Measurements from ENCODE around the gene NKTR. TPM values are rescaled to one million over a fixed set of nuclear protein-coding genes. Genes with fewer than 3 reads are reported as not detected.

The NKTR gene
- total and polyA plus RNA-seq, 9 of the 15 experiments (the other 6 are each of a cell fraction or from before 2014, with no cell fraction given): 19.7 to 123 (median 92.6) TPM

GRCh38 chr3:42601896-42602581 lies 1.6 kb downstream of the NKTR start (continued):
- TF ChIP-seq RERE (CRISPR knock-in tag; IDR thresholded peaks at IDR 0.05; ENCODE audit: borderline replicate concordance) (no peak), E4F1 (CRISPR knock-in tag; IDR thresholded peaks at IDR 0.05; ENCODE audit: borderline replicate concordance) (no peak), DACH1 (IDR thresholded peaks at IDR 0.05; ENCODE audit: partially characterized antibody) (no peak), ZNF277 (CRISPR knock-in tag; IDR thresholded peaks at IDR 0.05; ENCODE audit: borderline replicate concordance) (no peak), PBX2 (CRISPR knock-in tag; IDR thresholded peaks at IDR 0.05; ENCODE audit: low read depth) (no peak), PBX2 (tag; conservative IDR thresholded peaks at IDR 0.05; ENCODE audit: low read depth) (no peak), CBFA2T2 (conservative IDR thresholded peaks at IDR 0.05) (no peak), ZNF174 (CRISPR knock-in tag; IDR thresholded peaks at IDR 0.05) (no peak), GTF2F1 (IDR thresholded peaks at IDR 0.05; ENCODE audit: low read depth, low read length) (no peak), TCF7 (IDR thresholded peaks at IDR 0.05; ENCODE audit: borderline replicate concordance) (no peak), COPS2 (conservative IDR thresholded peaks at IDR 0.05) (no peak), PTBP1 (IDR thresholded peaks at IDR 0.05; ENCODE audit: low read depth, low read length) (no peak), RHOXF2B (CRISPR knock-in tag; conservative IDR thresholded peaks at IDR 0.05) (no peak), XRCC3 (IDR thresholded peaks at IDR 0.05) (no peak), KLF13 (tag; IDR thresholded peaks at IDR 0.05; ENCODE audit: borderline replicate concordance, low read depth) (no peak)

All from K562 (cell line).